MCF 10A (cell line): ENCODE results near the gene SGIP1. TPM values are rescaled to one million over a fixed set of nuclear protein-coding genes. Genes with fewer than 3 reads are reported as not detected.

ENCODE experiments used
- BruUV-seq: library from RNA; stranded (reverse); fragments of 400-500 nt; replicated peaks from 2 replicates; lab custom pipeline; 2021; lab: Mats Ljungman, UMichigan
- CTCF ChIA-PET: fragments of 300-600 bp; sonication (Branson Sonifier 250); formaldehyde crosslinking; extraction: SDS; loops from one replicate; lab custom pipeline; 2021; ENCODE audit warnings: antibody characterized with exemption, inconsistent platforms; lab: Yijun Ruan, JAX
- POLR2A ChIA-PET: fragments of 300-600, 350-650 bp; sonication (Branson Sonifier 250); formaldehyde crosslinking; extraction: SDS; loops from one replicate; lab custom pipeline; 2020; ENCODE audit warnings: antibody characterized with exemption, inconsistent platforms; lab: Yijun Ruan, JAX
- DNase-seq: peaks from one replicate; pipeline ENCODE4 v3.0.0-alpha.2; 2018; ENCODE audit not compliant: unreplicated experiment
- H3K27ac Mint-ChIP-seq: one replicate; pipeline ENCODE4 v1.8.0; 2022; ENCODE audit warnings: mild to moderate bottlenecking, low read depth, mixed read lengths; ENCODE audit not compliant: unreplicated experiment
- H3K27me3 Mint-ChIP-seq: one replicate; pipeline ENCODE4 v1.8.0; 2022; ENCODE audit warnings: mixed read lengths; ENCODE audit not compliant: insufficient read depth, unreplicated experiment
- H3K36me3 Mint-ChIP-seq: one replicate; pipeline ENCODE4 v1.8.0; 2022; ENCODE audit warnings: mild to moderate bottlenecking, moderate library complexity, mixed read lengths; ENCODE audit not compliant: insufficient read depth, unreplicated experiment
- H3K4me1 Mint-ChIP-seq: one replicate; pipeline ENCODE4 v1.8.0; 2022; ENCODE audit warnings: mixed read lengths; ENCODE audit not compliant: insufficient read depth, unreplicated experiment
- H3K4me3 Mint-ChIP-seq: one replicate; pipeline ENCODE4 v1.8.0; 2022; ENCODE audit warnings: mild to moderate bottlenecking, moderate library complexity, mixed read lengths; ENCODE audit not compliant: unreplicated experiment
- H3K9me3 Mint-ChIP-seq: one replicate; pipeline ENCODE4 v1.8.0; 2022; ENCODE audit warnings: mixed read lengths; ENCODE audit not compliant: unreplicated experiment
- CTCF ChIP-seq: fragments of 200-600 bp; IDR thresholded peaks from one replicate; pipeline ENCODE4 v1.8.0; 2022; ENCODE audit warnings: antibody characterized with exemption, mild to moderate bottlenecking; ENCODE audit not compliant: unreplicated experiment
- intact Hi-C: fragments of 100-400 bp; cut with micrococcal nuclease; formaldehyde crosslinking; loops from 2 replicates; pipeline ENCODE4 v1.14.1; 2022
- total RNA-seq: library from RNA; stranded (reverse); gene quantifications from 2 replicates; pipeline ENCODE4 v1.2.3, GENCODE V29; 2022

The SGIP1 gene
- total RNA-seq, 1 experiment from 2014 or later = not detected

DNA sequence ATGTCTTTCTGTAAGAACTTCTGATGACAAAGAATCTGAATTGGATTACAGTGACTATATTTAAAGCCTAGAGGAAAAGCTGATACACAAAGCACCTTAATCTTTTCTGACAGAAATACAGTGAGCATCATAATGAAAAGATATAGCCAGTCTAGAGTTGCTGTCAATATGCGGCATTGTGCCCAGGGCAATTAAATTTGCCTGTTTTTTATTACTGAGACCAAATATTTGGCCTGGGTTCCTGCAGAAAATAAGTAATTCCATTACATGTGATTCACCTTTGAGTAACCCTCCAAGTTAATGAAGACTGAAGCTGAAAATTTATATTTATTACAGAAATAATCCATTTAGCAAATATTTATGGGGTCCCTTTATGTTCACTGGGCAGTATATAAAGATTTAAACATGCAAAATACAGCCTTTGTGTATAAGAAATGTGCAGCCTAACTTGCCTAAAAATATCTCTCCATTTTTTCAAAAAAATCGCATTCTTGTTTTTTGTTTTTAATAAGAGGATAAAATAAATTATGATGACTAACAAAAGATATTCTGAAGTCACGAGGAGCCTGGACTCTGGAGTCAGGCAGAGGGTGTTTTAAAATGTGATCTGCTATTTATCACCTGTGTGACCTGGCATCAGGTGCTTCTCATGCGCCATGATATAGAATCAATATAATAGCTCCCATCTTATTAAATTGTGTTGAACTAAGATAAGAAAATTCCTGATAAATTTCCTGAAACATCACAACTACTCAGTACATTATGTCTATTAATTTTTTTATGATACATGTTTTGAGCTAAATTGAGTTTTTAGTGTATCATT, 83.6 kb downstream of the SGIP1 start:
- no TSS peak for BruUV-seq
- intact Hi-C loops = no loop called here
- CTCF ChIA-PET = no interaction called here
- H3K27ac Mint-ChIP-seq = no peak overlapping the region
- no peaks in the 10 kb centered on the region for H3K36me3 Mint-ChIP-seq
- DNase-seq = no peak
- POLR2A ChIA-PET = no interaction called here
- no peak overlapping the region for H3K4me3 Mint-ChIP-seq
- H3K9me3 Mint-ChIP-seq = no peaks in the 10 kb centered on the region
- TF ChIP-seq CTCF = no peak
- no peaks in the 10 kb centered on the region for H3K27me3 Mint-ChIP-seq
- no peaks in the 10 kb centered on the region for H3K4me1 Mint-ChIP-seq

DNA sequence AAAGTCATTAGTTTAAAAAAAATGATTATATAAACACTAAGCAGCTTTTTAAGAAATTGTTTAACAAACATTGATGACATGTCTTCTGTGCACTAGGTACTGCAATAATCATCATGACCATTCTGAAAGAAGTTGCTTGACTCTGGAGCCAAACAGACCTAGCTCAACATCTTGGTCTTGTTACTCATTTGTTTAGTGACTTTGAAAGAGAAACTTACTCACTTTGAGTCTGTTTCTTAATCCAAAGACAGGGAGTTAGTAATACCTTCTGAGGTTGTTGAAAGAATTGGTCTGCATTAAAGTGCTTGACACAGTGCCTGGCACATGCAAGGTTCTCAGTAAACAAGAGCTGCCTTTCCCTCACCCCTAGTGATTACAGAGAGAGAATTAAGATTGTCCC, 84.4 kb downstream of the SGIP1 start:
- no peaks in the 10 kb centered on the region for H3K27me3 Mint-ChIP-seq
- DNase-seq = no peak
- no peak overlapping the region for H3K4me3 Mint-ChIP-seq
- H3K4me1 Mint-ChIP-seq = no peaks in the 10 kb centered on the region
- CTCF ChIA-PET = no interaction called here
- TF ChIP-seq CTCF = no peak
- POLR2A ChIA-PET = no interaction called here
- H3K36me3 Mint-ChIP-seq = peaks cover 4% of the 10 kb centered on the region
- intact Hi-C loops = no loop called here
- H3K27ac Mint-ChIP-seq = no peak overlapping the region
- H3K9me3 Mint-ChIP-seq = no peaks in the 10 kb centered on the region
- no TSS peak for BruUV-seq

DNA sequence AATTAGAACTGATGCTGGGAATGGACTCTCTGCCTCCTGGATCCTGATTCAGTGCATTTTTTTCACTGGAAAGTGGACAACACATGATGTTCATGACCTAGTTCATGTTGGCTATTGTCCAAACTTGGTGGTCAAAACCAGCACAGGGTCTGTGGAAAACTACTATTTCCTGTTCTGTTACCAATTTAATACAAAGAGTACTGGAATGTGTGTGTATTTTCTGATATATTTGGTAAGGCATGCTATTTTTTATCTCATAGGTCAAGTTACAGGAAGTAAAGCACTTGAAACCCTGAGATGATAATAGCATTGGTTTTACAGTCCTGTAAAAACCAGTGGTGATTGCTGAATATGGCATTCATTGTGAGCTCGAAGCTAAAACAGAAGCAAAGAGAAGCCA, 89.9 kb downstream of the SGIP1 start:
- Mint-ChIP-seq H3K9me3 (no peaks in the 10 kb centered on the region), H3K36me3 (peaks cover 9% of the 10 kb centered on the region)

More for the DNA sequence above, 89.9 kb downstream of the SGIP1 start:
- H3K27me3 Mint-ChIP-seq = no peaks in the 10 kb centered on the region
- no peak for TF ChIP-seq CTCF
- H3K4me3 Mint-ChIP-seq = no peak overlapping the region
- peaks cover 13% of the 10 kb centered on the region for H3K4me1 Mint-ChIP-seq
- DNase-seq = no peak
- ChIA-PET POLR2A (interaction anchor here (0.7 to 0.8 kb wide), 2 partner anchors 1199 to 1913 kb away, joined by 3 read pairs; no protein-coding TSS in a partner anchor), CTCF (interaction anchor here (0.7 kb wide), 1 partner anchor 8 kb away, joined by 4 read pairs; no protein-coding TSS in a partner anchor)
- no TSS peak for BruUV-seq
- H3K27ac Mint-ChIP-seq = peak overlapping the region; percentile 20
- intact Hi-C loops = no loop called here
